Measurements from ENCODE around the gene RHBDF2.

Gene RHBDF2

DNA sequence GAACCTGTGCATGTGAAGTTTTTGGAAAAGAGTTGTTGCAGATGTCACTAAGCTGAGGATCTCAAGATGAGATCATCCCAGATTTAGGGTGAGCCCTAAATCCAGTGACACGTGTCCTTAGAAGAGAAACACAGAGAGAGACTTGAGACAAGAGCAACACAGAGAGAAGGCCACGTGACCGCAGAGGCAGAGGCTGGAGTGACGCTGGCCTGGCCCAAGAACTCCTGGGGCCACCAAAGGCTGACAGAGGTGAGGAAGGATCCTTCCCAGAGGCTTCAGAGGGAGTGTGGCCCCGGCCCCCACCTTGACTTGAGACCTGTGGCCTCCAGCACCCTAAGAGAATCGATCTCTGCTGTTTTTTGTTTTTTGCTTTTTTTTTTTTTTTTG is 12.1 kb upstream of the RHBDF2 start:
- no peak overlapping the region for H3K4me3 ChIP-seq (ENCODE audit: low read length in 2 of 2)
- no peaks in the 10 kb centered on the region for H3K79me1 ChIP-seq (ENCODE audit: low read depth, low read length)
- no peak overlapping the region for H3K18ac ChIP-seq (ENCODE audit: low read length)
- H3K9me3 ChIP-seq (replicated peaks in 1 of 2; ENCODE audit: control insufficient read depth in 2 of 2, insufficient read depth in 1 of 2, low read depth in 1 of 2, low read length in 2 of 2): no peaks in the 10 kb centered on the region
- H2BK12ac ChIP-seq (ENCODE audit: low read length): no peak overlapping the region
- DNase-seq (ENCODE audit: low spot score): no peak
- H2BK15ac ChIP-seq (ENCODE audit: low read length): no peak overlapping the region
- no peak overlapping the region for H2AK5ac ChIP-seq (ENCODE audit: low read depth, low read length)
- H2BK120ac ChIP-seq (ENCODE audit: low read depth, low read length): no peak overlapping the region
- peaks cover 0 to 20% (median 0%) of the 10 kb centered on the region in 3 experiments for H3K27me3 ChIP-seq (ENCODE audit: control insufficient read depth in 3 of 3, insufficient read depth in 3 of 3, low read depth in 1 of 3, low read length in 3 of 3)
- no peak overlapping the region for H2BK5ac ChIP-seq (ENCODE audit: low read length)
- H4K8ac ChIP-seq (ENCODE audit: low read depth, low read length): no peak overlapping the region
- H3K4me1 ChIP-seq (ENCODE audit: control insufficient read depth in 2 of 2, insufficient read depth in 1 of 2, low read depth in 1 of 2, low read length in 2 of 2): peaks cover 1 to 3% of the 10 kb centered on the region in 2 donors
- no peaks in the 10 kb centered on the region for H3K36me3 ChIP-seq (replicated peaks in 1 of 2; ENCODE audit: control insufficient read depth in 2 of 2, insufficient read depth in 2 of 2, low read length in 2 of 2)
- no peak overlapping the region for H3K23ac ChIP-seq (ENCODE audit: low read depth, low read length, poor library complexity)
- no peak overlapping the region for H3K27ac ChIP-seq (replicated peaks; ENCODE audit: low read length)
- WGBS, 2 donors (ENCODE audit: extremely low coverage in 2 of 2, insufficient read length in 2 of 2, insufficient replicate concordance in 1 of 2): no CpG with 5 or more reads among the region's 6 CpGs
- no peak overlapping the region for H3K4me2 ChIP-seq (ENCODE audit: insufficient read depth, low read length, poor library complexity, severe bottlenecking)
- no peak overlapping the region for H3K9ac ChIP-seq (ENCODE audit: low read depth, low read length, poor library complexity)
- no peak overlapping the region for H3K14ac ChIP-seq (ENCODE audit: low read length)
- no peak overlapping the region for H3K4ac ChIP-seq (ENCODE audit: low read length)
- H2AFZ ChIP-seq (ENCODE audit: low read length): no peak overlapping the region
- no peak overlapping the region for H4K91ac ChIP-seq (ENCODE audit: low read depth, low read length, poor library complexity)

DNA sequence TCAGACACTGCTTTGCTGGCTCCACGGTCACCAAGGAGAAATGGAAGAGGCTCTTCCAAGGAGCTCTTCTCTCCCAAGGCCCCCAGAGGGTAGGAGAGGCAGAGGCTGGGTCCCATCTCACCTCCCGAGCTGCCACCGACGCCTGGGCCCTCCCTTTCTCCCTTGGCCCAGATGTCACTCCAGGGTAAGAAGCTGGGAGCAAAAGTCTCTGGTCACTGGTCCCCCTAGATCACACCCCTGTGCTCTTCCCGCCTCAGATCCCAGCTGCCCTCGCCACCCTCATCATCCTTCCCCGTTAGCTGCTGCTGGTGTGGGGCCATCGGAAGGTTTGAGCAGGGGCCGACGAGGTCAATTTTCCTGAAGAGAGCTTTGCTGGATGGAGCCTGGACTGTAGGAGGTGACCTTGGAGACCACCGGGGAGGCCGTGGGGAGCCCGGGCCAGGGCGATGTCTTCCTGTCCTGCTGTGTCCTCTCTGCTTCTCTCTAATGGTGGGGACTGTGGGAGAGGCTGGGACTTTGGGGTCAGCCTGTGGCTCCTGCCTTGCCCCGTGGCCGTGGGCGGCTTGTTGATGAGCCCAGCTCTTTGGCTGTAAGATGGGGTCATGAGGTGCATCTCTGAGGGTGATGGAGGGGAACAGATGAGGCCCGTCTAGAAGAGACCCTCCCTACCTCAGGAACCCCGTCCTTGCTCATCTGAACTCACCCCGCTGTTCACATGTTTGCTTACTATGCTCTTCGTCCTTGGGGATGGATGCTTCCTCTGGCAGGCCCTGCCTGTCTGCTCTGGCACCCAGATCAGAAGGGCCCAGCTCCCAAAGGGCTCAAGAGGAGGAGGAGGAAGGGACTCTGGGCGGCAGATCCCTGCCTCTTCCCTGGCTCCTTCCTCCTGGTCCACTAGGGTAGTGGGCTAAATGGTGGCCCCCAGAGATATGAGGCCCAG is 11.4 kb upstream of the RHBDF2 start:
- no peak overlapping the region for H2BK12ac ChIP-seq (ENCODE audit: low read length)
- H2BK120ac ChIP-seq (ENCODE audit: low read depth, low read length): no peak overlapping the region
- no peaks in the 10 kb centered on the region for H3K9me3 ChIP-seq (replicated peaks in 1 of 2; ENCODE audit: control insufficient read depth in 2 of 2, insufficient read depth in 1 of 2, low read depth in 1 of 2, low read length in 2 of 2)
- no peak overlapping the region for H2BK15ac ChIP-seq (ENCODE audit: low read length)
- H3K4me2 ChIP-seq (ENCODE audit: insufficient read depth, low read length, poor library complexity, severe bottlenecking): no peak overlapping the region
- H4K8ac ChIP-seq (ENCODE audit: low read depth, low read length): no peak overlapping the region
- H3K23ac ChIP-seq (ENCODE audit: low read depth, low read length, poor library complexity): no peak overlapping the region
- H3K27me3 ChIP-seq (ENCODE audit: control insufficient read depth in 3 of 3, insufficient read depth in 3 of 3, low read depth in 1 of 3, low read length in 3 of 3): peaks cover 0 to 22% (median 2%) of the 10 kb centered on the region in 3 experiments
- H3K18ac ChIP-seq (ENCODE audit: low read length): no peak overlapping the region
- H3K79me1 ChIP-seq (ENCODE audit: low read depth, low read length): no peaks in the 10 kb centered on the region
- H3K4me3 ChIP-seq (ENCODE audit: low read length in 2 of 2): no peak overlapping the region
- peaks cover 1 to 3% of the 10 kb centered on the region in 2 donors for H3K4me1 ChIP-seq (ENCODE audit: control insufficient read depth in 2 of 2, insufficient read depth in 1 of 2, low read depth in 1 of 2, low read length in 2 of 2)
- no peak overlapping the region for H2AFZ ChIP-seq (ENCODE audit: low read length)
- H4K91ac ChIP-seq (ENCODE audit: low read depth, low read length, poor library complexity): no peak overlapping the region
- H3K27ac ChIP-seq (replicated peaks; ENCODE audit: low read length): no peak overlapping the region
- DNase-seq (ENCODE audit: low spot score): no peak
- no CpG with 5 or more reads among the region's 22 CpGs for WGBS, 2 donors (ENCODE audit: extremely low coverage in 2 of 2, insufficient read length in 2 of 2, insufficient replicate concordance in 1 of 2)
- H3K9ac ChIP-seq (ENCODE audit: low read depth, low read length, poor library complexity): no peak overlapping the region
- no peak overlapping the region for H3K4ac ChIP-seq (ENCODE audit: low read length)
- no peaks in the 10 kb centered on the region for H3K36me3 ChIP-seq (replicated peaks in 1 of 2; ENCODE audit: control insufficient read depth in 2 of 2, insufficient read depth in 2 of 2, low read length in 2 of 2)
- no peak overlapping the region for H2AK5ac ChIP-seq (ENCODE audit: low read depth, low read length)
- H3K14ac ChIP-seq (ENCODE audit: low read length): no peak overlapping the region
- no peak overlapping the region for H2BK5ac ChIP-seq (ENCODE audit: low read length)

DNA sequence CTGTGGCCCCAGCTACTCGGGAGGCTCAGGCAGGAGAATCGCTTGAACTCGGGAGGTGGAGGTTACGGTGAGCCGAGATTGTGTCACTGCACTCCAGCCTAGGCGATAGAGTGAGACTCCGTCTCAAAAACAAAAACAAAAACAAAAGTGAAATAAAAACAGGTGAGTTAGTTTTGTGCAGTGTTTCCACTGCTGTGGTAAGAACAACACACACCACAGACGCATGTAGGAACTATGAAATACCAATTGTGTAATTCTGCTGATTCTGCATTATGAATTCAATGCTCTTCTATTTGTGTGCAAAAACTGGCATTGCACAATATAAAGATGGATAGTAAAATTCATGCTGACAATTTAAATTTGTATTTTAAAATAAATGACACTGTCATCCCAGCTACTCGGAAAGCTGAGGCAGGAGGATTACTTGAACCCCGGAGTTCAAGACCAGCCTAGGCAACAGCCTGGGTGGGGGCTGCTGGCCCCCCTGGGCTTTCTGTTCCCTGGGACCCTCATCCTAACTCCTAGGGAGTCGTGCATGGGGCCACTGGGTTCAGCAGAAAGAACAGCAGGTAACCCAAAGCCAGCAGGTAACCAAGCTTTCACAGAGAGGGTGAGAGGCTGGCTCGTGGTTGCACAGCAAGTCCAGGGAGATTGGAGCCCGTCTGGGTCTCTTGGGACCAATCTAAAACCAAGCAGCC is 10.6 kb upstream of the RHBDF2 start:
- no peak overlapping the region for H2BK120ac ChIP-seq (ENCODE audit: low read depth, low read length)
- H4K8ac ChIP-seq (ENCODE audit: low read depth, low read length): no peak overlapping the region
- no peak overlapping the region for H3K27ac ChIP-seq (replicated peaks; ENCODE audit: low read length)
- H3K14ac ChIP-seq (ENCODE audit: low read length): no peak overlapping the region
- peaks cover 1 to 3% of the 10 kb centered on the region in 2 donors for H3K4me1 ChIP-seq (ENCODE audit: control insufficient read depth in 2 of 2, insufficient read depth in 1 of 2, low read depth in 1 of 2, low read length in 2 of 2)
- H3K18ac ChIP-seq (ENCODE audit: low read length): no peak overlapping the region
- WGBS, 2 donors (ENCODE audit: extremely low coverage in 2 of 2, insufficient read length in 2 of 2, insufficient replicate concordance in 1 of 2): no CpG with 5 or more reads among the region's 13 CpGs
- no peak overlapping the region for H2BK15ac ChIP-seq (ENCODE audit: low read length)
- no peak overlapping the region for H3K23ac ChIP-seq (ENCODE audit: low read depth, low read length, poor library complexity)
- H3K4ac ChIP-seq (ENCODE audit: low read length): no peak overlapping the region
- H3K27me3 ChIP-seq (ENCODE audit: control insufficient read depth in 3 of 3, insufficient read depth in 3 of 3, low read depth in 1 of 3, low read length in 3 of 3): peaks cover 0 to 30% (median 3%) of the 10 kb centered on the region in 3 experiments
- no peak overlapping the region for H2AFZ ChIP-seq (ENCODE audit: low read length)
- no peaks in the 10 kb centered on the region for H3K36me3 ChIP-seq (replicated peaks in 1 of 2; ENCODE audit: control insufficient read depth in 2 of 2, insufficient read depth in 2 of 2, low read length in 2 of 2)
- no peak overlapping the region for H4K91ac ChIP-seq (ENCODE audit: low read depth, low read length, poor library complexity)
- no peak overlapping the region for H2BK5ac ChIP-seq (ENCODE audit: low read length)
- no peak overlapping the region for H2AK5ac ChIP-seq (ENCODE audit: low read depth, low read length)
- no peak overlapping the region for H3K4me3 ChIP-seq (ENCODE audit: low read length in 2 of 2)
- H3K9me3 ChIP-seq (replicated peaks in 1 of 2; ENCODE audit: control insufficient read depth in 2 of 2, insufficient read depth in 1 of 2, low read depth in 1 of 2, low read length in 2 of 2): no peaks in the 10 kb centered on the region
- H3K79me1 ChIP-seq (ENCODE audit: low read depth, low read length): no peaks in the 10 kb centered on the region
- H3K4me2 ChIP-seq (ENCODE audit: insufficient read depth, low read length, poor library complexity, severe bottlenecking): no peak overlapping the region
- H3K9ac ChIP-seq (ENCODE audit: low read depth, low read length, poor library complexity): no peak overlapping the region
- DNase-seq (ENCODE audit: low spot score): no peak
- no peak overlapping the region for H2BK12ac ChIP-seq (ENCODE audit: low read length)

DNA sequence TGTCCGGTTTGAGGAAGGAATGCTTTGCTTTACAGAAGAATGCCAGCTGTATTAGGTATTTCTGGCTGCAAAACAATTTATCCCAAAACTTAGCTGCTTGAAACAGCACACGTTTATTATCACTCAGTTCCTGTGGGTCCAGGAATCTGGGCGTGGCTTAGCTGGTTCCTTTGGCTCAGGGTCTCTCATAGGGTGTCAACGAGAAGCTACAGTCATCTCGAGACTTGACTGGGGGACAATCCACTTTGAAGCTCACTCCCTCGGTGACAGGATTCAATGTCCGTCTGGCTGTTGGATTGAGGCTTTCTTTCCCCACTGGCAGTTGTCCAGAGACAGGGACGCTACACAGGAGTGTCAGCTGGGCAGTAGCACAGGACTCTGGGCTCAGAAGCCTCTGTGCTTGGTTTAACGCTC is 9.6 kb upstream of the RHBDF2 start:
- H3K4me3 ChIP-seq (ENCODE audit: low read length in 2 of 2): no peak overlapping the region
- H3K9ac ChIP-seq (ENCODE audit: low read depth, low read length, poor library complexity): no peak overlapping the region
- no peak overlapping the region for H3K23ac ChIP-seq (ENCODE audit: low read depth, low read length, poor library complexity)
- DNase-seq (ENCODE audit: low spot score): no peak
- no peak overlapping the region for H2AK5ac ChIP-seq (ENCODE audit: low read depth, low read length)
- H3K27me3 ChIP-seq (ENCODE audit: control insufficient read depth in 3 of 3, insufficient read depth in 3 of 3, low read depth in 1 of 3, low read length in 3 of 3): peaks cover 0 to 33% (median 7%) of the 10 kb centered on the region in 3 experiments
- no peaks in the 10 kb centered on the region for H3K36me3 ChIP-seq (replicated peaks in 1 of 2; ENCODE audit: control insufficient read depth in 2 of 2, insufficient read depth in 2 of 2, low read length in 2 of 2)
- no peak overlapping the region for H3K27ac ChIP-seq (replicated peaks; ENCODE audit: low read length)
- H2BK15ac ChIP-seq (ENCODE audit: low read length): no peak overlapping the region
- no peak overlapping the region for H3K18ac ChIP-seq (ENCODE audit: low read length)
- no peaks in the 10 kb centered on the region for H3K9me3 ChIP-seq (replicated peaks in 1 of 2; ENCODE audit: control insufficient read depth in 2 of 2, insufficient read depth in 1 of 2, low read depth in 1 of 2, low read length in 2 of 2)
- H2BK12ac ChIP-seq (ENCODE audit: low read length): no peak overlapping the region
- no peak overlapping the region for H4K8ac ChIP-seq (ENCODE audit: low read depth, low read length)
- no peak overlapping the region for H4K91ac ChIP-seq (ENCODE audit: low read depth, low read length, poor library complexity)
- no peak overlapping the region for H3K14ac ChIP-seq (ENCODE audit: low read length)
- no peaks in the 10 kb centered on the region for H3K79me1 ChIP-seq (ENCODE audit: low read depth, low read length)
- WGBS, 2 donors (ENCODE audit: extremely low coverage in 2 of 2, insufficient read length in 2 of 2, insufficient replicate concordance in 1 of 2): no CpG with 5 or more reads among the region's 9 CpGs
- no peak overlapping the region for H3K4me2 ChIP-seq (ENCODE audit: insufficient read depth, low read length, poor library complexity, severe bottlenecking)
- H2BK120ac ChIP-seq (ENCODE audit: low read depth, low read length): no peak overlapping the region
- H3K4ac ChIP-seq (ENCODE audit: low read length): no peak overlapping the region
- H2BK5ac ChIP-seq (ENCODE audit: low read length): no peak overlapping the region
- H2AFZ ChIP-seq (ENCODE audit: low read length): no peak overlapping the region
- peaks cover 5% of the 10 kb centered on the region in 2 donors for H3K4me1 ChIP-seq (ENCODE audit: control insufficient read depth in 2 of 2, insufficient read depth in 1 of 2, low read depth in 1 of 2, low read length in 2 of 2)
